ENCODE results near the gene SLC25A21.
A peak's percentile ranks its signal among the peaks of the same experiment; 100 is the strongest.
"Not testable (repeated sequence)": the region's sequence is repeated elsewhere in the genome, so short reads cannot be mapped to it uniquely, and the experiment has no call there.

SLC25A21 gene

GRCh38 chr14:37157987-37158386, 14.4 kb downstream of the SLC25A21 start:
- H3K27ac ChIP-seq, result no peak overlapping the region
- no peak for DNase-seq (ENCODE audit: low read depth, low spot score)
- no peak overlapping the region for H3K9ac ChIP-seq (ENCODE audit: insufficient read length)
- TF ChIP-seq EZH2 (IDR thresholded peaks at IDR 0.05) (no peak), POLR2AphosphoS5 (IDR thresholded peaks at IDR 0.05; ENCODE audit: borderline replicate concordance, low read depth, low read length) (no peak), FOXP2 (optimal IDR thresholded peaks at IDR 0.05; ENCODE audit: control extremely low read depth, extremely low read length, insufficient read depth) (no peak)
- H3K9me3 ChIP-seq (ENCODE audit: low read depth, low read length), result peaks cover 7% of the 10 kb centered on the region; the same call in 1 of the 2 replicates
- H3K36me3 ChIP-seq (ENCODE audit: insufficient read depth, low read length), result no peaks in the 10 kb centered on the region
- no peak overlapping the region for H3K4me3 ChIP-seq

- no peak for TF ChIP-seq EZH2 (IDR thresholded peaks at IDR 0.05)
- no peak for TF ChIP-seq POLR2AphosphoS5 (IDR thresholded peaks at IDR 0.05; ENCODE audit: borderline replicate concordance, low read depth, low read length)
- no peak for TF ChIP-seq FOXP2 (optimal IDR thresholded peaks at IDR 0.05; ENCODE audit: control extremely low read depth, extremely low read length, insufficient read depth)
- Histone ChIP-seq H3K27ac (no peak overlapping the region), H3K36me3 (ENCODE audit: insufficient read depth, low read length) (no peaks in the 10 kb centered on the region), H3K9me3 (ENCODE audit: low read depth, low read length) (peaks cover 3% of the 10 kb centered on the region; the same call in 1 of the 2 replicates), H3K4me3 (no peak overlapping the region), H3K9ac (ENCODE audit: insufficient read length) (no peak overlapping the region)
- DNase-seq (ENCODE audit: low read depth, low spot score), result no peak
Measured at GRCh38 chr14:37153483-37153882, 18.9 kb downstream of the SLC25A21 start.

GRCh38 chr14:37153005-37153404, 19.4 kb downstream of the SLC25A21 start:
- H3K9me3 ChIP-seq (ENCODE audit: low read depth, low read length), result peaks cover 3% of the 10 kb centered on the region; the same call in 1 of the 2 replicates
- DNase-seq (ENCODE audit: low read depth, low spot score), result no peak
- H3K36me3 ChIP-seq (ENCODE audit: insufficient read depth, low read length), result no peaks in the 10 kb centered on the region
- H3K27ac ChIP-seq, result no peak overlapping the region
- no peak overlapping the region for H3K4me3 ChIP-seq
- TF ChIP-seq POLR2AphosphoS5 (IDR thresholded peaks at IDR 0.05; ENCODE audit: borderline replicate concordance, low read depth, low read length), result no peak
- TF ChIP-seq EZH2 (IDR thresholded peaks at IDR 0.05), result no peak
- no peak for TF ChIP-seq FOXP2 (optimal IDR thresholded peaks at IDR 0.05; ENCODE audit: control extremely low read depth, extremely low read length, insufficient read depth)
- H3K9ac ChIP-seq (ENCODE audit: insufficient read length), result no peak overlapping the region

- no peaks in the 10 kb centered on the region for H3K36me3 ChIP-seq (ENCODE audit: insufficient read depth, low read length)
- H3K27ac ChIP-seq, result no peak overlapping the region
- peaks cover 3% of the 10 kb centered on the region; the same call in 1 of the 2 replicates for H3K9me3 ChIP-seq (ENCODE audit: low read depth, low read length)
- H3K9ac ChIP-seq (ENCODE audit: insufficient read length), result no peak overlapping the region
- peak; percentile 64 for DNase-seq (ENCODE audit: low read depth, low spot score)
- TF ChIP-seq EZH2 (IDR thresholded peaks at IDR 0.05) (no peak), FOXP2 (optimal IDR thresholded peaks at IDR 0.05; ENCODE audit: control extremely low read depth, extremely low read length, insufficient read depth) (no peak), POLR2AphosphoS5 (IDR thresholded peaks at IDR 0.05; ENCODE audit: borderline replicate concordance, low read depth, low read length) (no peak)
- H3K4me3 ChIP-seq, result no peak overlapping the region
Measured at GRCh38 chr14:37150414-37150813, 22.0 kb downstream of the SLC25A21 start.

GRCh38 chr14:37147310-37147880, 25.0 kb downstream of the SLC25A21 start:
- H3K9ac ChIP-seq (ENCODE audit: insufficient read length), result no peak overlapping the region
- TF ChIP-seq POLR2AphosphoS5 (IDR thresholded peaks at IDR 0.05; ENCODE audit: borderline replicate concordance, low read depth, low read length), result no peak
- no peak for TF ChIP-seq EZH2 (IDR thresholded peaks at IDR 0.05)
- no peak for TF ChIP-seq FOXP2 (optimal IDR thresholded peaks at IDR 0.05; ENCODE audit: control extremely low read depth, extremely low read length, insufficient read depth)
- DNase-seq (ENCODE audit: low read depth, low spot score), result no peak
- no peaks in the 10 kb centered on the region for H3K36me3 ChIP-seq (ENCODE audit: insufficient read depth, low read length)
- H3K27ac ChIP-seq, result peak overlapping the region; percentile 27; the same call in 1 of the 2 replicates
- H3K4me3 ChIP-seq, result no peak overlapping the region
- H3K9me3 ChIP-seq (ENCODE audit: low read depth, low read length), result no peaks in the 10 kb centered on the region

- H3K27ac ChIP-seq; H3K4me3 ChIP-seq; H3K36me3 ChIP-seq (ENCODE audit: insufficient read depth, low read length); H3K9ac ChIP-seq (ENCODE audit: insufficient read length); DNase-seq (ENCODE audit: low read depth, low spot score); H3K9me3 ChIP-seq (ENCODE audit: low read depth, low read length): not testable (repeated sequence)
Measured at GRCh38 chr14:37146438-37146837, 26.0 kb downstream of the SLC25A21 start.

- Histone ChIP-seq H3K36me3 (ENCODE audit: insufficient read depth, low read length) (no peaks in the 10 kb centered on the region), H3K4me3 (no peak overlapping the region), H3K9ac (ENCODE audit: insufficient read length) (no peak overlapping the region), H3K9me3 (ENCODE audit: low read depth, low read length) (no peaks in the 10 kb centered on the region), H3K27ac (no peak overlapping the region)
- DNase-seq (ENCODE audit: low read depth, low spot score), result no peak
- TF ChIP-seq FOXP2 (optimal IDR thresholded peaks at IDR 0.05; ENCODE audit: control extremely low read depth, extremely low read length, insufficient read depth) (no peak), EZH2 (IDR thresholded peaks at IDR 0.05) (no peak), POLR2AphosphoS5 (IDR thresholded peaks at IDR 0.05; ENCODE audit: borderline replicate concordance, low read depth, low read length) (no peak)
Measured at GRCh38 chr14:37145395-37145794, 27.0 kb downstream of the SLC25A21 start.

- TF ChIP-seq EZH2 (IDR thresholded peaks at IDR 0.05) (no peak), FOXP2 (optimal IDR thresholded peaks at IDR 0.05; ENCODE audit: control extremely low read depth, extremely low read length, insufficient read depth) (no peak), POLR2AphosphoS5 (IDR thresholded peaks at IDR 0.05; ENCODE audit: borderline replicate concordance, low read depth, low read length) (no peak)
- no peak overlapping the region for H3K27ac ChIP-seq
- DNase-seq (ENCODE audit: low read depth, low spot score), result no peak
- no peaks in the 10 kb centered on the region for H3K36me3 ChIP-seq (ENCODE audit: insufficient read depth, low read length)
- no peak overlapping the region for H3K4me3 ChIP-seq
- no peak overlapping the region for H3K9ac ChIP-seq (ENCODE audit: insufficient read length)
- no peaks in the 10 kb centered on the region for H3K9me3 ChIP-seq (ENCODE audit: low read depth, low read length)
Measured at GRCh38 chr14:37144729-37145363, 27.6 kb downstream of the SLC25A21 start.

- Histone ChIP-seq H3K9me3 (ENCODE audit: low read depth, low read length) (no peaks in the 10 kb centered on the region), H3K9ac (ENCODE audit: insufficient read length) (no peak overlapping the region), H3K27ac (no peak overlapping the region), H3K36me3 (ENCODE audit: insufficient read depth, low read length) (no peaks in the 10 kb centered on the region), H3K4me3 (no peak overlapping the region)
- DNase-seq (ENCODE audit: low read depth, low spot score), result no peak
- no peak for TF ChIP-seq POLR2AphosphoS5 (IDR thresholded peaks at IDR 0.05; ENCODE audit: borderline replicate concordance, low read depth, low read length)
- TF ChIP-seq EZH2 (IDR thresholded peaks at IDR 0.05), result no peak
- no peak for TF ChIP-seq FOXP2 (optimal IDR thresholded peaks at IDR 0.05; ENCODE audit: control extremely low read depth, extremely low read length, insufficient read depth)
Measured at GRCh38 chr14:37143475-37143874, 28.9 kb downstream of the SLC25A21 start.

Measured in SK-N-MC (cell line).